ENCODE data around the gene EIF4E2. TPM values are rescaled to one million over a fixed set of nuclear protein-coding genes. Genes with fewer than 3 reads are reported as not detected.

The EIF4E2 gene
- total RNA-seq, 1 donor from 2014 or later, result 119 TPM

DNA sequence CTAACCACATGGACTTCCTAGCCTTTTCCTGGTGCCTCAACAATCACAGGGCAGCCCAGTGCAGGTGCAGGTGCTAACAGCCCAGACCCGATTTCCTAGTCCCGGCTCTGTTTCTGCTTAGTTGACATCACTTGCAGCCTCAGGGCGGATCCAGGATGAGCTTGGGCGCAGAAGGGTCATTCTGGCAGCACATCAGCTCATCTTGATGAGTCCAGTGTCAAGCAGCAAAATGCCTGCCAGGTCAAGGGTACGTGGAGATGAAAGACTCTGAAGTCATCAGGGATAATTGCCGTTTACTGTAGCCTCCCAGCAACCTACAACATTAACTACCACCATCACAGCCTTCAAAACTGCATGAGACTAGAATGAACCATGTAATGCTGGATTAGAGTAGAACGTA, 43.5 kb downstream of the EIF4E2 start:
- DNase-seq (ENCODE audit: low read depth), result no peak

DNA sequence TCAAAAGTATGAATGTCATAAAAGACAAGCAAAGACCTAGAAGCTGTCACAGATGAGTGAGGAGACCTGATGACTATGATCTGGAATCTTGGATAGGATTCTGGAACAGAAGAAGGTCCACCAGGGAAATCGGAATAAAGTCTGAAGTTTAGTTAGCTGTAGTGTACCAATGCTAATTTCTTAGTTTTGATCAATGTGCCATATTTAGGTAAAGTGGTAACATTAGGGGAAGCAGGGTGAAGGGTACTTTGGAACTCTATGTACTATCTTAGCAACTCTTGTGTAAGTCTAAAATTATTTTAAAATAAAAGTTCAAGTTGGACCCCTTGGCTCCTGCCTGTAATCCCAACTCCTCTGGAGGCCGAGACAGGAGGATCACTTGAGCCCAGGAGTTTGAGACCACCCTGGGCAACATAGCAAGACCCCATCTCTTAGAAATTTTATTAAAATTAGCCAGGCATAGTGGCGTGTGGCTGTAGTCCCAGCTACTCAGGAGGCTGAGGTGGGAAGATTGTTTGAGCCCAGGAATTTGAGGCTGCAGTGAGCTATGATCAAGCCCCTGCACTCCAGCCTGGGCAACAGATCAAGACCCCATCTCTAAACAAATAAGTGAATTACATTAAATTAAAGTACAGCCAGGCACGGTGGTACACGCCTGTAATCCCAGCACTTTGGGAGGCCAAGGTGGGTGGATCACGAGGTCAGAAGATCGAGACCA, 47.0 kb downstream of the EIF4E2 start:
- DNase-seq (ENCODE audit: low read depth), result no peak

DNA sequence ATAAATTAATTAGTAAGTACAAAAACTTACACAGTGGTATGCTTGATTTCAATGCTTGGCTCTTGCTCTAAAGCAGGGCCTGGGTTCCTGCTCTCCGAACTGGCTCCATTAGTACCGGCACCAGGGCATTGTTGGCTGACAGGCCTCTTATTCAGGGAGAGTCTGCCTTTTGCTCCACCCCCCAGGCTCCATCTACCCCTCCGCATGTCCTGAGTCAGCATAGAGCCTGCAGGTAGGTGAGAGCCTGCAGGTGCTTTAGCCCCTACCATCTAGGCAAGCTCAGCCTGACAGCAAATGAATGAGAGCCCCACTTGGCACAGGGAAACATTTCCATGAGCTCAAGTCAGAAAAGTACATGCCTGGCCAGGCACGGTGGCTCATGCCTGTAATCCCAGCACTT, 47.8 kb downstream of the EIF4E2 start:
- no peak for DNase-seq (ENCODE audit: low read depth)

DNA sequence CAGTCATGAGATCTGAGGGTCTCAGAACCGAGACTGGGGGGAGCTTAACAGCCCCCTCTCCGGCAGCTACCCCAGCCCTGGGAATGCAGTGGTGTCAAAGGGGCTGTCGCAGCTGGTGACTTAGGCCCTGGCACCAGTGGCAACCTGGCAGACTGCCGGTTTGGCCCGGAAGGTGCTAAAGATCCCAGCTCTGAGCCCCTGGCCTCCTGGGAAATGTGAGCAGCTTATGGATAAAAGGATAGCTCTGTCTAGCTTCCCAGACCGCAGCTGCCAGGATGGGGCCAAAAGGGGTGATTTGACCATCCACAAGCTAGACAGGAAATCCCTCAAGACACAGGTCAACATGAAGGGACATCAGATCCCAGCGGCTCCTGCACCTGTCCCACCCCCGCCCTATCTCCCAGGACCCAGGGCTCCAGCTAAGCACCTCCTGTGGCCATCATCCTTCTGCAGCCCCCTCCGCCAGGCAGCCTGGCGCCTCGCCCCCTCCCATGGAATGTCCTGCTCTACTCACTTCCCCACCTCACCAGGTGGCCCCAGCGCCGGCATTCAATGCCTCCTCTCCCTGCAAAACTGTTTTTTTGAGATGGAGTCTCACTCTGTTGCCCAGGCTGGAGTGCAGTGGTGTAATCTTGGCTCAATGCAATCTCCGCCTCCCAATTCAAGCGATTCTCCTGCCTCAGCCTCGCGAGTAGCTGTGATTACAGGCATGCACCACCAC, 49.7 kb downstream of the EIF4E2 start:
- no peak for DNase-seq (ENCODE audit: low read depth)

DNA sequence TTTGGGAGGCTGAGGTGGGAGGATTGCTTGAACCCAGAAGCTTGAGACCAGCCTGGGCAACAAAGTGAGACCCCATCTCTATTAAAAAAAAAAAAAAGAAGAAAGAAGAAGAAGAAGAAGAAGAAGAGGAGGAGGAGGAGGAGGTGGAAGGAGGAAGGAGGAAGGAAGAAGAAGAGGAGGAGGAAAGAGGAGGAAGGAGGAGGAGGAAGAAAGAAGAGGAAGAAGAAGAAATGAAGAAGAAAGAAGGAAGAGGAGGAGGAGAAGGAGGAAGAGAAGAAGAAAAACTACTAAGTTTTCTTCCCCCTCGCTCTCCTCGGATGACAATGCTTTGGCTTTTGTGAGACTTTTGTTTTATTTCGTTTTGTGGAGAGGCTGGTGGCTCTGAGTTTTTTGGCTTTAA, 52.8 kb downstream of the EIF4E2 start:
- DNase-seq (ENCODE audit: low read depth), result no peak

DNA sequence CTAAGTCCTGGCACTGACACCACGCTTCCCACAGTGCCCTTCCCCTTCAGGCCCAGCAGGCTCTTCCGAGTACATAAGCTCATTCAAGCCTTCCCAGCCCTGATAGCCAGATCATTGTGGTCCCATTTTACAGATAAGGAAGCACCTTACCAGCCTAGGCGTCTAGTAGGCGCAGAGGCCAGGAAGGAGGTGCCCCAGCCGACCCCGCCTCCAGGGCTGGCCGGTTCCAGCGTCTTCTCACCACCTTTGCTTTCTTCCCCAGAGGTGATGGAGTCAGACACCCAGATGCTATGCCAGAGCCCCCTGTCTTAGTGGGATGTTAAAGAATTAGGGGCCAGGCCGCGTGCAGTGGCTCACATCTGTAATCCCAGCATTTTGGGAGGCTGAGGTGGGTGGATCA, 54.0 kb downstream of the EIF4E2 start:
- DNase-seq (ENCODE audit: low read depth), result no peak

DNA sequence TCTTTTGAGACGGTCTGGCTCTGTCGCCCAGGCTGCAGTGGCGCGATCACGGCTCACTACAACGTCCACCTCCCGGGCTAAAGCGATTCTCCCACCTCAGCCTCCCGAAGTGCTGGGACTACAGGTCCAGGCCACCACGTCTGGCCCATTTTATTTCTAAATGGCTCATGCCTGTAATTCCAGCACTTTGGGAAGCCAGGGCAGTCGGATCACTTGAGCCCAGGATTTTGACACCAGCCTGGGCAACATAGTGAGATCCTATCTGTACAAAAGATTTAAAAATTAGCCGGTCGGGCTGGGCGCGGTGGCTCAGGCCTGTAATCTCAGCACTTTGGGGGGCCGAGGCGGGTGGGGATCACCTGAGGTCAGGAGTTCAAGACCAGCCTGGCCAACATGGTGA, 56.5 kb downstream of the EIF4E2 start:
- DNase-seq (ENCODE audit: low read depth), result no peak

DNA sequence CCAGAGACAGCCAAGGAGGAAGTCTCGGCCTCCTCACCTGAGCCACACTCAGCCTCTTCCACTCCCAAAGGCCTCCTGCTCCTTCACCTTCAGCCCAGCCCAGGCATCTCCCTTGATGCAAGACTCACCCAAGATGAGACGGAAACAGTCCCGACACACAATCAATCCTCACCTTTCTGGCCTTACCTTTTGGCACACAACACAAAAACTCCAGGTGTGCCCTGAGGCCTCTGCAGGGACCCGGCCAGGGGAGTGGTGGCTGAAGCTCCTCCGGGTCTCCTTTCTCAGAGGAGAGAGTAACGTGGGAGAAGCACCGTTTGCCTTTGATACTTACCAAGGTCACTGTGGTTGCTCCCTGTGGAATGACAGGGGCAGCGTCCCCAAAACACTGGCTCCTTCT, 59.1 kb downstream of the EIF4E2 start:
- DNase-seq (ENCODE audit: low read depth), result no peak

DNA sequence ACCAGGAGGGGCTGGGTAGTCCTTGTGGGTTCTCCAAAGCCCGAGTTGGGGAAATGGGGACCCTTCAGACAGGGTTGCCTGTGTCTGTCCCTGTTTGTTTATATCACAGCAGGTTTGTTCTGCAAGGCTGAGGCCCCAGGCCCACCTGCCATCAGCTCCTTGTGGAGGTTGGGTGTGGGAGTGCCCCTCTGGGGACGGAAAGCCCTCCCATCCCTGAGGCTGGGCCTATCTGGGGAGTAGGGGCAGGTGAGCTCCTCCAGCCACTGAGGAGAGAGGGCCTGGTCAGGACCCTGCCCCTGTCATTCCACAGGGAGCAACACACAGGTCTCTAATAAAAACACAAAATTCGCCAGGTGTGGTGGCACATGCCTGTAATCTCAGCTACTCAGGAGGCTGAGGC, 59.6 kb downstream of the EIF4E2 start:
- DNase-seq (ENCODE audit: low read depth), result no peak

DNA sequence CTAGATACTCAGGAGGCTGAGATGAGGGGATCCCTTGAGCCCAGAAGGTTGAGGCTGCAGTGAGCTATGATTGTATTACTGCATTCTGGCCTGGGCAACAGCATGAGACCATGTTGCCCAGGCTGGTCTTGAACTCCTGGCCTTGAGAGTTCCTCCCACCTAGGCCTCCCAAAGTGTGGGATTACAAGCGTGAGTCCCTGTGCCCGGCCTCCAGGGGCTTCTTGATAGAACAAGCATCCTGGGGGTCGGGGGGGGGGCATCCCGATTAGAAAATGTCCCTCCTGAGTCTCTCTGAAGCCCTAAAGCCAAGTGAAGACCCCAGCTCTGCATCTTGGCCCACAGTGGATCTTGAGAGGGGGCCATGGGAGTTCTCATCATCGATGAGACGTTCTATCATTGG, 60.6 kb downstream of the EIF4E2 start:
- no peak for DNase-seq (ENCODE audit: low read depth)

DNA sequence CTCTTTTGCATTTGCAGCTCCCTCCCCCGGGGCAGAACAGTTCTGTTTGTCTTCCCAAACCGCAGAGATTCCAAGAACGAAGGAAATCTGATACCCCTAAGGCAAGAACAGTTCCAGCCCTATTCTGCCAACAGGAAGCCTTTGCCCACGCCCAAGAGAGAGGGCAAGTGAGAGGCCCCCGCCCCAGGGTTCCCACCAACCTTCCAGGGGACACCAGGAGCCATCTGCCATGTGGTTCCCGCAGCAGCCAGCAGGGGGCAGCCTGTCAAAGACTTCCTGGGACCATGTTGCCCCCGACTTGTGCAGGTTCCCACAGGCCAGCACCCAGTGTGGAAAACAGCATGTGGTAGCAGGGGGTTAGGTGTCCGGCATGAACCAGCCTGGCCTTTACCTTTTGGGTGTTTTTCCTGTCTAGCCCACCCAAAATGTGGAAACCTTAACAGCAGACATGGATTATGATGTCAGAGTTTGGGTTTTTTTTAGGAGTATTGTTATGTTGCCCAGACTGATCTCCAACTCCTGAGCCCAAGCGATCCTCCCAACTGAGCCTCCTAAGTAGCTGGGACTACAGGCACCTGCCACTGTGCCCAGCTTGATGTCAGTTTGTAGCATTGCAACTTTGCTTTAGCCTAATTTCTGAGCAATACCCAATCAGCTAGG, 61.2 kb downstream of the EIF4E2 start:
- DNase-seq (ENCODE audit: low read depth), result peak; percentile 85

DNA sequence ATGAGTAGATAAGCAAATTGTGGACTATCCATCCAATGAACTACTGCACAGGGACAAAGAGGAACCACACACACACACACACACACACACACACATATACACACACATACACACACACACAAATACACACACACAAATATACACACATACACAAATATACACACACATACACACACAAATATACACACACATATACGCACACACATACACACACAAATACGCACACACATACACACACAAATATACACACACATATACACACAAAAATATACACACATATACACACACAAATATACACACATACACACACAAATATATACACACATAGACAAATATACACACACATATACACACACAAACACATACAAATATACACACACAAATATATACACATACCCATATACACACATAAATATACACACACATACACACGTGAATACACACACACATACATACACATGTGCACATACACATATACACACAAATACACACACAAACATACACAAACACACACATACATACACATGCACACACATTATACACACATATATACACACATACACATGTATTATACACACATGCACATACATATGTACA, 63.1 kb downstream of the EIF4E2 start:
- DNase-seq (ENCODE audit: low read depth), result no peak

DNA sequence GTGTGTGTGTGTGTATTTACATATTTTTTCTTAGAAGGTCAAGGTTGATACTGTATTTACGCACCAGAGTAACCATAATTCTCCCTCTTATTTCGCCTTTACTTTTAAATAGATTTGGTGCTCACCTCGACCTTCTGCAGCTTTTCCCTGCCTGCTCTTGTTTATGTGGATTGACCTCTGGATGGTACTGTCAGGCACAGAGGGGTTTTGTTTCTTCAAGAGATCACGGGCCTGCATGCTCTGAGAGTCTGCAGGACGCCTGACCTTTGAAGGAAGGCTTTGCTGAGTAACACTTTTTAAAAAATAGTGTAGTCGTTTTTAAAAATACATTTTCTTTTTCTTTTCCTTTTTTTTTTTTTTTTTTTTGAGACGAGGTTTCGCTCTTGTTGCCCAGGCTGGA, 64.8 kb downstream of the EIF4E2 start:
- DNase-seq (ENCODE audit: low read depth), result no peak

Other genes with a start within 250 kb of the EIF4E2 start
- gene ALPP, start 171.9 kb upstream of the EIF4E2 start, total RNA-seq, result not detected in 2 replicates
- gene ALPG, start 143.8 kb upstream of the EIF4E2 start, total RNA-seq, result not detected in 2 replicates
- gene ALPI, start 94.5 kb upstream of the EIF4E2 start, total RNA-seq, result not detected in 2 replicates
- 0.10 TPM in 1 of 2 replicates, not detected in the other for gene ECEL1, start 62.9 kb upstream of the EIF4E2 start, total RNA-seq
- 2.5 and 6.5 TPM in 2 replicates for gene PRSS56, start 30.3 kb upstream of the EIF4E2 start, total RNA-seq
- gene CHRND, start 24.5 kb upstream of the EIF4E2 start, total RNA-seq, result 273 and 339 TPM in 2 replicates
- 697 and 1,132 TPM in 2 replicates for gene CHRNG, start 11.0 kb upstream of the EIF4E2 start, total RNA-seq
- 2.1 and 3.0 TPM in 2 replicates for gene TIGD1, start 132 bp upstream of the EIF4E2 start, total RNA-seq
- 0.29 TPM in 1 of 2 replicates, not detected in the other for gene EFHD1, start 82.9 kb downstream of the EIF4E2 start, total RNA-seq
- gene GIGYF2, start 146.6 kb downstream of the EIF4E2 start, total RNA-seq, result 63.3 and 67.8 TPM in 2 replicates
- gene KCNJ13, start 225.9 kb downstream of the EIF4E2 start, total RNA-seq, result not detected in 2 replicates